SK-N-SH treated with all-trans-retinoic acid at 6 μM for 48 hours (cell line): ENCODE data around the gene TTYH2.

Experiments used
- ATAC-seq: fragments of 200-7000 bp; cut with Tn5 transposase; 3 replicates; pipeline ENCODE4 v1.9.1; 2020; ENCODE audit warnings: mild to moderate bottlenecking, moderate library complexity
- ARNTL ChIP-seq: fragments of 450-650 bp; formaldehyde crosslinking; IDR thresholded peaks from 2 replicates; pipeline ENCODE4 v1.5.0; 2020; ENCODE audit warnings: low read depth, mild to moderate bottlenecking, moderate library complexity, borderline replicate concordance
- CREB5 ChIP-seq: fragments of 250-450 bp; sonication (Bioruptor Pico); IDR thresholded peaks from 2 replicates; pipeline ENCODE4 v1.5.1; 2020; ENCODE audit warnings: low read depth, mild to moderate bottlenecking, moderate library complexity
- CSDC2 ChIP-seq: fragments of 250-450 bp; sonication (Bioruptor Pico); IDR thresholded peaks from 2 replicates; pipeline ENCODE4 v1.5.0; 2020; ENCODE audit warnings: mild to moderate bottlenecking, moderate library complexity
- ESRRG ChIP-seq: fragments of 250-450 bp; sonication (Bioruptor Pico); IDR thresholded peaks from 2 replicates; pipeline ENCODE4 v1.6.1; 2021; ENCODE audit warnings: mild to moderate bottlenecking
- GLIS3 ChIP-seq: fragments of 250-450 bp; sonication (Bioruptor Pico); IDR thresholded peaks from 2 replicates; pipeline ENCODE4 v1.5.0; 2020; ENCODE audit warnings: mild to moderate bottlenecking, moderate library complexity
- OSR1 ChIP-seq: fragments of 250-450 bp; sonication (Bioruptor Pico); IDR thresholded peaks from 2 replicates; pipeline ENCODE4 v1.8.0; 2022; ENCODE audit warnings: moderate library complexity, mild to moderate bottlenecking, inconsistent platforms
- PATZ1 ChIP-seq: fragments of 250-450 bp; sonication (Bioruptor Pico); IDR thresholded peaks from 2 replicates; pipeline ENCODE4 v1.8.0; 2020; ENCODE audit warnings: mild to moderate bottlenecking, moderate library complexity, borderline replicate concordance
- POU6F1 ChIP-seq: fragments of 250-450 bp; sonication (Bioruptor Pico); IDR thresholded peaks from 2 replicates; pipeline ENCODE4 v1.8.0; 2021; ENCODE audit warnings: low read depth, mild to moderate bottlenecking, moderate library complexity, borderline replicate concordance
- PPARA ChIP-seq: fragments of 250-450 bp; sonication (Bioruptor Pico); IDR thresholded peaks from 2 replicates; pipeline ENCODE4 v1.5.0; 2020; ENCODE audit warnings: mild to moderate bottlenecking, borderline replicate concordance
- RARB ChIP-seq: fragments of 250-450 bp; sonication (Bioruptor Pico); IDR thresholded peaks from 2 replicates; pipeline ENCODE4 v1.8.0; 2021; ENCODE audit warnings: mild to moderate bottlenecking, moderate library complexity
- SNAI2 ChIP-seq: fragments of 250-450 bp; sonication (Bioruptor Pico); IDR thresholded peaks from 2 replicates; pipeline ENCODE4 v1.5.0; 2020; ENCODE audit warnings: mild to moderate bottlenecking, moderate library complexity
- TCF4 ChIP-seq: fragments of 250-450 bp; sonication (Bioruptor Pico); IDR thresholded peaks from 2 replicates; pipeline ENCODE4 v1.8.0; 2021; ENCODE audit warnings: mild to moderate bottlenecking, moderate library complexity, borderline replicate concordance
- TOX ChIP-seq: fragments of 250-450 bp; sonication (Bioruptor Pico); IDR thresholded peaks from 2 replicates; pipeline ENCODE4 v1.8.0; 2021; ENCODE audit warnings: mild to moderate bottlenecking, moderate library complexity, borderline replicate concordance
- TSHZ2 ChIP-seq: fragments of 250-450 bp; sonication (Bioruptor Pico); IDR thresholded peaks from 2 replicates; pipeline ENCODE4 v1.5.0; 2020; ENCODE audit warnings: mild to moderate bottlenecking, moderate library complexity
- ZC3H10 ChIP-seq: fragments of 250-450 bp; sonication (Bioruptor Pico); IDR thresholded peaks from 2 replicates; pipeline ENCODE4 v1.5.1; 2021; ENCODE audit warnings: mild to moderate bottlenecking, moderate library complexity
- ZFP3 ChIP-seq: fragments of 250-450 bp; sonication (Bioruptor Pico); IDR thresholded peaks from 2 replicates; pipeline ENCODE4 v1.5.0; 2020; ENCODE audit warnings: mild to moderate bottlenecking, moderate library complexity
- ZFP30 ChIP-seq: fragments of 450-650 bp; formaldehyde crosslinking; IDR thresholded peaks from 2 replicates; pipeline ENCODE4 v1.5.0; 2022; ENCODE audit warnings: mild to moderate bottlenecking, moderate library complexity
- ZNF8 ChIP-seq: fragments of 450-650 bp; formaldehyde crosslinking; IDR thresholded peaks from 2 replicates; pipeline ENCODE4 v1.5.0; 2020; ENCODE audit warnings: mild to moderate bottlenecking, moderate library complexity

The TTYH2 gene

GRCh38 chr17:74274709-74275340 lies 61.5 kb downstream of the TTYH2 start (continued):
- TF ChIP-seq ESRRG: no peak
- TF ChIP-seq, all 23 proteins: peak for 0

- no peak for TF ChIP-seq POU6F1 (CRISPR knock-in tag)
- no peak for TF ChIP-seq ZC3H10
- TF ChIP-seq RARB: no peak
- TF ChIP-seq ZNF8: no peak
- TF ChIP-seq SNAI2 (CRISPR knock-in tag): no peak
- TF ChIP-seq ZFP3 (CRISPR knock-in tag): no peak
- ATAC-seq: no peak
These were observed 62.7 kb downstream of the TTYH2 start for GRCh38 chr17:74276051-74276476.

GRCh38 chr17:74276541-74277009 lies 63.2 kb downstream of the TTYH2 start:
- ATAC-seq: no peak

More at GRCh38 chr17:74276541-74277009, 63.2 kb downstream of the TTYH2 start:
- no peak for TF ChIP-seq PATZ1 (CRISPR knock-in tag)
- no peak for TF ChIP-seq ZFP30
- TF ChIP-seq GLIS3 (CRISPR knock-in tag): no peak
- TF ChIP-seq TSHZ2: no peak
- TF ChIP-seq ZC3H10: no peak
- TF ChIP-seq TCF4: no peak
- TF ChIP-seq PPARA (CRISPR knock-in tag): no peak
- TF ChIP-seq CREB5 (CRISPR knock-in tag): no peak
- no peak for TF ChIP-seq POU6F1 (CRISPR knock-in tag)
- no peak for TF ChIP-seq ZNF8
- no peak for TF ChIP-seq TOX
- no peak for TF ChIP-seq OSR1 (CRISPR knock-in tag)
- TF ChIP-seq CSDC2 (CRISPR knock-in tag): no peak
- no peak for TF ChIP-seq ARNTL (CRISPR knock-in tag)
- TF ChIP-seq RARB: no peak
- no peak for TF ChIP-seq SNAI2 (CRISPR knock-in tag)
